HepG2 (cell line): Measurements from ENCODE around the gene PHOSPHO2. TPM values are rescaled to one million over a fixed set of nuclear protein-coding genes. Genes with fewer than 3 reads are reported as not detected.
A peak's percentile ranks its signal among the peaks of the same experiment; 100 is the strongest.

Experiments
- ATAC-seq: fragments of 200-7000 bp; cut with Tn5 transposase; 3 replicates; pipeline ENCODE4 v1.9.1; 2020; ENCODE audit warnings: mild to moderate bottlenecking, moderate library complexity
- Bru-seq: library from RNA; stranded (reverse); fragments of 400-500 nt; gene quantifications from one replicate; lab custom pipeline; 2021; lab: Mats Ljungman, UMichigan
- BruChase-seq, 2 experiments: library from RNA; stranded (reverse); fragments of 400-500 nt; gene quantifications; one replicate each; lab custom pipeline; 2021; lab: Mats Ljungman, UMichigan
- BruUV-seq: library from RNA; stranded (reverse); fragments of 400-500 nt; replicated peaks from 2 replicates; lab custom pipeline; 2021; lab: Mats Ljungman, UMichigan
- CTCF ChIA-PET: fragments of 300-600 bp; formaldehyde crosslinking; extraction: SDS; loops from one replicate; lab custom pipeline; 2021; ENCODE audit warnings: low total read pairs, inconsistent platforms, low intra/inter-chr PET ratio; lab: Yijun Ruan, JAX
- POLR2A ChIA-PET: fragments of 350-600 bp; sonication (Branson Sonifier 250); formaldehyde crosslinking; loops from one replicate; lab custom pipeline; 2020; ENCODE audit warnings: antibody characterized with exemption, inconsistent platforms; lab: Yijun Ruan, JAX
- DNase-seq: peaks from one replicate; pipeline ENCODE4 v3.0.0-alpha.2; 2015; ENCODE audit warnings: low spot score
- FAIRE-seq: peaks from 3 replicates; lab custom pipeline; 2011; peaks lifted over from hg19 to GRCh38; lab: Jason Lieb, UNC
- H2AFZ ChIP-seq: one replicate; pipeline ENCODE4 v1.6.1; 2011; ENCODE audit warnings: low read length, inconsistent platforms
- H3K27ac ChIP-seq: fragments of 300-600 bp; 3 replicates; pipeline ENCODE4 v1.8.0; 2011; ENCODE audit warnings: mixed run types, mild to moderate bottlenecking, mixed read lengths, low read length, inconsistent platforms; ENCODE audit not compliant: insufficient read depth; ENCODE audit errors: extremely low read length
- H3K27me3 ChIP-seq, 2 experiments: fragments of 200-600 bp in 1 of 2; 2 replicates in 1 of 2; 3 replicates in 1 of 2; pipeline versions ENCODE4 v1.6.0 to v1.8.0; 2011; ENCODE audit warnings: low read length in 2 of 2, mild to moderate bottlenecking in 2 of 2, moderate library complexity in 2 of 2, inconsistent platforms in 1 of 2; ENCODE audit not compliant: insufficient read depth in 2 of 2, control insufficient read depth in 1 of 2
- H3K36me3 ChIP-seq, 2 experiments: fragments of 200-600 bp in 1 of 2; replicated peaks in 1 of 2; 2 replicates in 1 of 2; 3 replicates in 1 of 2; pipeline versions ENCODE4 v1.5.1 to v1.8.0; 2011; ENCODE audit warnings: low read length in 2 of 2, inconsistent platforms in 1 of 2; ENCODE audit not compliant: insufficient read depth in 2 of 2, control insufficient read depth in 1 of 2
- H3K4me1 ChIP-seq: 2 replicates; pipeline ENCODE4 v1.5.1; 2012; ENCODE audit warnings: low read length, inconsistent platforms; ENCODE audit not compliant: insufficient read depth
- H3K4me2 ChIP-seq: 2 replicates; pipeline ENCODE4 v1.6.0; 2011; ENCODE audit warnings: low read depth, low read length, inconsistent platforms
- H3K4me3 ChIP-seq, 3 experiments: fragments of 200-600 bp in 1 of 3; sonication (generic), shearing (Covaris generic) in 1 of 3; replicated peaks in 1 of 3; 2 replicates each; pipeline ENCODE4 v1.5.1; 2011 to 2016; ENCODE audit warnings: low read length in 3 of 3, inconsistent platforms in 2 of 3, low read depth in 2 of 3, mild to moderate bottlenecking in 2 of 3, control low read depth in 1 of 3, mixed read lengths in 1 of 3; ENCODE audit not compliant: insufficient read depth in 1 of 3
- H3K79me2 ChIP-seq: one replicate; pipeline ENCODE4 v1.6.1; 2011; ENCODE audit warnings: low read length, inconsistent platforms; ENCODE audit not compliant: insufficient read depth
- H3K9ac ChIP-seq: 2 replicates; pipeline ENCODE4 v1.6.0; 2011; ENCODE audit warnings: mild to moderate bottlenecking, low read depth, low read length, inconsistent platforms; ENCODE audit not compliant: insufficient read depth
- H3K9me3 ChIP-seq: 2 replicates; pipeline ENCODE4 v1.5.1; 2012; ENCODE audit warnings: mild to moderate bottlenecking, low read length
- H4K20me1 ChIP-seq: 2 replicates; pipeline ENCODE4 v1.6.0; 2011; ENCODE audit warnings: inconsistent platforms, mild to moderate bottlenecking, low read length, moderate library complexity; ENCODE audit not compliant: insufficient read depth
- AGO2 ChIP-seq: fragments of 200-400 bp; formaldehyde crosslinking; optimal IDR thresholded peaks from 2 replicates; pipeline ENCODE3; 2017; ENCODE audit warnings: mild to moderate bottlenecking, low read depth, low read length, moderate library complexity
- DNMT3B ChIP-seq: conservative IDR thresholded peaks from 2 replicates; pipeline ENCODE4 v1.6.1; 2016; ENCODE audit warnings: missing biosample characterization, control low read depth
- FOXP4 ChIP-seq: sonication (generic); formaldehyde crosslinking; IDR thresholded peaks from 2 replicates; pipeline ENCODE4 v1.4.0; 2020; ENCODE audit warnings: missing genetic modification reagents
- HOXA3 ChIP-seq: sonication (generic); formaldehyde crosslinking; IDR thresholded peaks from 2 replicates; pipeline ENCODE4 v1.5.0; 2020; ENCODE audit warnings: missing genetic modification reagents
- SMAD9 ChIP-seq: sonication (generic); formaldehyde crosslinking; IDR thresholded peaks from 2 replicates; pipeline ENCODE4 v1.5.1; 2020; ENCODE audit warnings: mild to moderate bottlenecking, missing genetic modification reagents
- ZBTB1 ChIP-seq: sonication (generic); formaldehyde crosslinking; IDR thresholded peaks from 2 replicates; pipeline ENCODE4 v1.4.0; 2020; ENCODE audit warnings: missing genetic modification reagents, borderline replicate concordance
- ZNF207 ChIP-seq: fragments of 450-650 bp; IDR thresholded peaks from 2 replicates; pipeline ENCODE4 v1.6.1; 2016; ENCODE audit warnings: antibody characterized with exemption, borderline replicate concordance
- ZNF34 ChIP-seq: sonication (generic); formaldehyde crosslinking; IDR thresholded peaks from 2 replicates; pipeline ENCODE4 v1.4.0; 2020; ENCODE audit warnings: mild to moderate bottlenecking, missing genetic modification reagents, borderline replicate concordance
- ZNF441 ChIP-seq: sonication (generic); formaldehyde crosslinking; IDR thresholded peaks from 2 replicates; pipeline ENCODE4 v1.7.0; 2021; ENCODE audit warnings: missing genetic modification reagents, borderline replicate concordance
- ZNF563 ChIP-seq: sonication (generic); formaldehyde crosslinking; IDR thresholded peaks from 2 replicates; pipeline ENCODE4 v1.8.0; 2022; ENCODE audit warnings: mild to moderate bottlenecking, moderate library complexity, missing genetic modification reagents
- ZNF577 ChIP-seq: sonication (generic); formaldehyde crosslinking; IDR thresholded peaks from 2 replicates; pipeline ENCODE4 v1.4.0; 2020; ENCODE audit warnings: mild to moderate bottlenecking, low read depth, missing genetic modification reagents, borderline replicate concordance
- ZNF737 ChIP-seq: sonication (generic); formaldehyde crosslinking; IDR thresholded peaks from 2 replicates; pipeline ENCODE4 v1.5.0; 2020; ENCODE audit warnings: missing genetic modification reagents, mild to moderate bottlenecking, borderline replicate concordance
- ZNF878 ChIP-seq: sonication (generic); formaldehyde crosslinking; IDR thresholded peaks from 2 replicates; pipeline ENCODE4 v1.8.1; 2023; ENCODE audit warnings: mild to moderate bottlenecking, missing genetic modification reagents, moderate library complexity
- ZSCAN12 ChIP-seq: sonication (generic); formaldehyde crosslinking; IDR thresholded peaks from 2 replicates; pipeline ENCODE4 v1.9.0; 2021; ENCODE audit warnings: mild to moderate bottlenecking, missing genetic modification reagents
- ZSCAN30 ChIP-seq: sonication (generic); formaldehyde crosslinking; IDR thresholded peaks from 2 replicates; pipeline ENCODE4 v1.5.0; 2020; ENCODE audit warnings: mild to moderate bottlenecking, missing genetic modification reagents
- WGBS: methylation state at CpG from one replicate; pipeline ENCODE4 v1.1.6; 2017; ENCODE audit warnings: low lambda C conversion rate; 5-methylcytosine and 5-hydroxymethylcytosine counted together
- in situ Hi-C: cut with HindIII; loops from 2 replicates; pipeline ENCODE4 v1.10.0; 2017; ENCODE audit warnings: low pct_unique_long_range_greater_than_20kb; ENCODE audit not compliant: extremely low pct_ligation_motif_present
- intact Hi-C: fragments of 100-400 bp; cut with micrococcal nuclease; formaldehyde crosslinking; loops from one replicate; pipeline ENCODE4 v1.10.0; 2022; ENCODE audit not compliant: unreplicated experiment
- long read RNA-seq, 2 experiments: library from RNA in 1 of 2; library from polyadenylated mRNA in 1 of 2; stranded (forward) in 1 of 2; unstranded in 1 of 2; transcript quantifications; one replicate each; pipeline ENCODE4 v2.0.0, GENCODE V29; 2019 to 2022
- polyA minus RNA-seq, 3 experiments: library from RNA; depleted of rRNA, polyadenylated mRNA; stranded (reverse); fragments of >200 nt; gene quantifications; 2 replicates each; pipeline ENCODE4 v1.2.3, GENCODE V29; 2011; ENCODE audit warnings: low replicate concordance in 1 of 3
- polyA plus RNA-seq, 8 experiments: library from polyadenylated mRNA; depleted of rRNA in 3 of 8; stranded (reverse) in 7 of 8; unstranded in 1 of 8; fragments of >200 nt; fragmentation: Illumina TruSeq in 4 of 8; extraction: Trizol in 4 of 8; gene quantifications; 2 replicates each; pipeline versions ENCODE4 v1.2.1 to v1.2.3, GENCODE V29; 2011 to 2016; ENCODE audit warnings: low read depth in 4 of 8, missing spikeins in 1 of 8, mixed read lengths in 1 of 8; ENCODE audit not compliant: insufficient read depth in 1 of 8
- total RNA-seq, 5 experiments: library from RNA; depleted of rRNA; stranded (reverse); fragments of >200 nt; fragmentation: Illumina TruSeq; extraction: Trizol; gene quantifications; 2 replicates each; pipeline ENCODE4 v1.2.3, GENCODE V29; 2016; ENCODE audit warnings: low read depth in 1 of 5

Gene PHOSPHO2
- total RNA-seq (2016; rRNA removed; fragmentation: Illumina TruSeq; extraction: Trizol) = 11.4 and 14.6 TPM in 2 replicates
- 3.4 and 4.3 TPM in 2 replicates for total RNA-seq (2016; cell fraction: cytosol; rRNA removed; fragmentation: Illumina TruSeq; extraction: Trizol; ENCODE audit: low read depth)
- 10.8 and 13.8 TPM in 2 replicates for total RNA-seq (2016; cell fraction: insoluble cytoplasmic fraction; rRNA removed; fragmentation: Illumina TruSeq; extraction: Trizol)
- total RNA-seq (2016; cell fraction: membrane; rRNA removed; fragmentation: Illumina TruSeq; extraction: Trizol) = 7.5 and 11.0 TPM in 2 replicates
- total RNA-seq (2016; cell fraction: nucleus; rRNA removed; fragmentation: Illumina TruSeq; extraction: Trizol) = 24.5 and 26.6 TPM in 2 replicates
- 4.8 and 6.1 TPM in 2 replicates for polyA plus RNA-seq (2011; rRNA removed)
- 2.0 and 2.6 TPM in 2 replicates for polyA plus RNA-seq (2011; cell fraction: cytosol; rRNA removed)
- polyA plus RNA-seq (2011; cell fraction: nucleus; rRNA removed) = 5.9 and 7.6 TPM in 2 replicates
- polyA plus RNA-seq (2012) = 8.5 and 13.0 TPM in 2 replicates
- 7.1 and 9.6 TPM in 2 replicates for polyA plus RNA-seq (2016; cell fraction: cytosol; fragmentation: Illumina TruSeq; extraction: Trizol; ENCODE audit: low read depth)
- 12.8 and 16.8 TPM in 2 replicates for polyA plus RNA-seq (2016; cell fraction: insoluble cytoplasmic fraction; fragmentation: Illumina TruSeq; extraction: Trizol; ENCODE audit: low read depth)
- 9.5 and 11.4 TPM in 2 replicates for polyA plus RNA-seq (2016; cell fraction: membrane; fragmentation: Illumina TruSeq; extraction: Trizol; ENCODE audit: low read depth)
- 16.2 and 18.6 TPM in 2 replicates for polyA plus RNA-seq (2016; cell fraction: nucleus; fragmentation: Illumina TruSeq; extraction: Trizol; ENCODE audit: insufficient read depth, low read depth)
- 0.30 and 0.96 TPM in 2 replicates for polyA minus RNA-seq (2011; rRNA and poly(A)+ RNA removed; ENCODE audit: low replicate concordance)
- polyA minus RNA-seq (2011; cell fraction: cytosol; rRNA and poly(A)+ RNA removed) = 3.1 and 3.5 TPM in 2 replicates
- 28.7 and 32.4 TPM in 2 replicates for polyA minus RNA-seq (2011; cell fraction: nucleus; rRNA and poly(A)+ RNA removed)
- Bru-seq, nascent RNA = percentile 94 among the genes with signal in this experiment
- percentile 87 among the genes with signal in this experiment for BruChase-seq, experiment 1, labeled RNA remaining after a 6-hour chase
- BruChase-seq, experiment 2, labeled RNA remaining after a 2-hour chase = percentile 94 among the genes with signal in this experiment
- long read RNA-seq, experiment 1, transcript PHOSPHO2-201 (4 exons, 1,125 nt) = major isoform, 7 of 13 reads
- long read RNA-seq, experiment 1, partial matches to known transcripts = 0 of 13 reads
- long read RNA-seq, experiment 1, other reads (novel, unspliced or antisense) = 3 of 13 reads
- long read RNA-seq, experiment 2, transcript PHOSPHO2-201 (4 exons, 1,125 nt) = major isoform, 12 of 26 reads
- long read RNA-seq, experiment 2, transcript PHOSPHO2-207 (4 exons, 1,253 nt) = minor isoform, 5 of 26 reads
- long read RNA-seq, experiment 2, partial matches to known transcripts = 5 of 26 reads
- long read RNA-seq, experiment 2, other reads (novel, unspliced or antisense) = 4 of 26 reads

- ChIA-PET POLR2A (interaction anchor here (0.6 to 2.6 kb wide), 11 partner anchors 9 to 109 kb away, joined by 3 to 19 read pairs (median 3); partner anchors contain the start of genes KLHL23 and SSB), CTCF (no interaction called here)
- Histone ChIP-seq H3K27ac (peak within 1 kb of the TSS; percentile 79), H3K4me1 (peaks cover 44% of the 10 kb centered on the region), H3K4me3 (peak within 1 kb of the TSS; percentile 78 to 88 (median 81)), H3K9me3 (no peaks in the 10 kb centered on the region), H2AFZ (peak within 1 kb of the TSS; percentile 38), H3K36me3 (peaks cover 3 to 9% of the 10 kb centered on the region in 2 experiments; a peak in 1 of 5 replicates), H3K27me3 (no peaks in the 10 kb centered on the region; a peak in 1 of 5 replicates), H3K4me2 (peak within 1 kb of the TSS; percentile 96), H4K20me1 (no peaks in the 10 kb centered on the region), H3K79me2 (peaks cover 16% of the 10 kb centered on the region), H3K9ac (peak within 1 kb of the TSS; percentile 93)
- DNase-seq (peak; percentile 96), FAIRE-seq (peak; percentile 43), ATAC-seq (peak; percentile 99)
- intact Hi-C loops = loop anchor here (1.0 to 2.0 kb wide), 3 partner anchors 11 to 38 kb away; partner anchors contain the start of gene KLHL23
- WGBS = 1% methylated on average over 44 of the region's 63 CpGs
- in situ Hi-C loops = no loop called here
- BruUV-seq = TSS peak; percentile 71
- TF ChIP-seq ZBTB1 (no peak), AGO2 (peak; percentile 72), ZNF878 (peak; percentile 47; the same call in 1 of the 2 replicates), ZNF207 (no peak), SMAD9 (CRISPR knock-in tag) (no peak; the same call in 1 of the 2 replicates), ZNF563 (CRISPR knock-in tag) (peak; percentile 75), ZSCAN12 (CRISPR knock-in tag) (peak; percentile 89; the same call in 1 of the 2 replicates), DNMT3B (CRISPR knock-in tag) (0 out of 2 replicates have a peak, but pooled peaks have one; percentile 59), ZNF737 (CRISPR knock-in tag) (peak; percentile 41; the same call in 1 of the 2 replicates), ZNF441 (CRISPR knock-in tag) (peak; percentile 82), HOXA3 (CRISPR knock-in tag) (peak; percentile 95), ZSCAN30 (CRISPR knock-in tag) (no peak), ZNF34 (CRISPR knock-in tag) (peak; percentile 66; the same call in 1 of the 2 replicates), ZNF577 (CRISPR knock-in tag) (no peak), FOXP4 (CRISPR knock-in tag) (peak; percentile 70; the same call in 1 of the 2 replicates)
These were observed at the start of gene PHOSPHO2, which contains the start of gene CFAP210 for GRCh38 chr2:169694113-169694893. TSS of gene PHOSPHO2 (plus strand) at chr2:169694469. CDS start at chr2:169700972, 6,503 bp downstream. TSS of gene CFAP210 (minus strand) at chr2:169694405. CDS start at chr2:169694327, 78 bp downstream.
